Measurements from ENCODE around the gene PCMT1. TPM values are rescaled to one million over a fixed set of nuclear protein-coding genes. Genes with fewer than 3 reads are reported as not detected.
A peak's percentile ranks its signal among the peaks of the same experiment; 100 is the strongest.
"Not testable (repeated sequence)": the region's sequence is repeated elsewhere in the genome, so short reads cannot be mapped to it uniquely, and the experiment has no call there.

The PCMT1 gene
- total RNA-seq, 4 donors from 2014 or later, result 25.8 to 97.3 (median 64.4) TPM

DNA sequence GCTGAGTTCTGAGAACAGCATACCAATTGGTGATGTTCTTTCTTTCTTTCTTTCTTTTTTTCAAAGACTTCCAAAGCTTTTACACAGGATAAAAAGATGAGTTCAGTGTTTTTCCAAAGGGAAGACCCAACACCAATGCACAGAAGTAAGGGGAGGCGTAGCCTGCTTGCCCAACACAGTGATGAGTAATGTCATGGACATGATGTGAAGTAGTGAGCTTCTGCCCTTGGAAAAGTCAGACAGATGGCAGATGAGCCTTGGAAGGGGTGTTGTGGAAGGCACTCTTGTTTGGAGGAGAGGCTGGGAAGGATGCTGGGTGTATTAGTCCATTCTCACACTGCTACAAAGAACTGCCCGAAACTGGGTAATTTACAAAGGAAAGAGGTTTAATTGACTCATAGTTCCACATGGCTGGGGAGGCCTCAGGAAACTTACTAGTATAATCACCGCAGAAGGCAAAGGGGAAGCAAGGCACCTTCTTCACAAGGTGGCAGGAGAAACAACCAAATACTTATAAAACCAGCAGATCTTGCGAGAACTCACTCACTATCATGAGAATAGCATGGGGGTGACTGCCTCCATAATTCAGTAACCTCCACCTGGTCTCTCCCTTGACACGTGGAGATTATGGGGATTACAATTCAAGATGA is 102.0 kb downstream of the PCMT1 start:
- H3K27ac ChIP-seq, result no peak overlapping the region
- H3K9me3 ChIP-seq, result no peaks in the 10 kb centered on the region
- WGBS, 2 donors (ENCODE audit: low coverage in 1 of 2), result 73 to 84% methylated on average over 4 to 5 of the region's 5 CpGs
- no peaks in the 10 kb centered on the region for H3K36me3 ChIP-seq
- in situ Hi-C loops (cut with MboI; ENCODE audit: low pct_ligation_motif_present in 1 of 4, low pct_unique_long_range_greater_than_20kb in 1 of 4, low sequenced_read_pairs in 3 of 4), result no loop called here
- intact Hi-C loops (cut with DNase I; ENCODE audit: low total_unique reads), result no loop called here
- H3K4me3 ChIP-seq, result no peak overlapping the region
- no peak for TF ChIP-seq POLR2A (IDR thresholded peaks at IDR 0.05)
- no peak for TF ChIP-seq POLR2AphosphoS5 (IDR thresholded peaks at IDR 0.05)
- TF ChIP-seq EP300 (IDR thresholded peaks at IDR 0.05; ENCODE audit: low read depth), result no peak
- TF ChIP-seq, protein P1, sequence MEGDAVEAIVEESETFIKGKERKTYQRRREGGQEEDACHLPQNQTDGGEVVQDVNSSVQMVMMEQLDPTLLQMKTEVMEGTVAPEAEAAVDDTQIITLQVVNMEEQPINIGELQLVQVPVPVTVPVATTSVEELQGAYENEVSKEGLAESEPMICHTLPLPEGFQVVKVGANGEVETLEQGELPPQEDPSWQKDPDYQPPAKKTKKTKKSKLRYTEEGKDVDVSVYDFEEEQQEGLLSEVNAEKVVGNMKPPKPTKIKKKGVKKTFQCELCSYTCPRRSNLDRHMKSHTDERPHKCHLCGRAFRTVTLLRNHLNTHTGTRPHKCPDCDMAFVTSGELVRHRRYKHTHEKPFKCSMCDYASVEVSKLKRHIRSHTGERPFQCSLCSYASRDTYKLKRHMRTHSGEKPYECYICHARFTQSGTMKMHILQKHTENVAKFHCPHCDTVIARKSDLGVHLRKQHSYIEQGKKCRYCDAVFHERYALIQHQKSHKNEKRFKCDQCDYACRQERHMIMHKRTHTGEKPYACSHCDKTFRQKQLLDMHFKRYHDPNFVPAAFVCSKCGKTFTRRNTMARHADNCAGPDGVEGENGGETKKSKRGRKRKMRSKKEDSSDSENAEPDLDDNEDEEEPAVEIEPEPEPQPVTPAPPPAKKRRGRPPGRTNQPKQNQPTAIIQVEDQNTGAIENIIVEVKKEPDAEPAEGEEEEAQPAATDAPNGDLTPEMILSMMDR (IDR thresholded peaks at IDR 0.05), result no peak
- no peak for DNase-seq
- no peaks in the 10 kb centered on the region for H3K27me3 ChIP-seq
- peaks cover 7 to 43% (median 22%) of the 10 kb centered on the region in 4 donors for H3K4me1 ChIP-seq

DNA sequence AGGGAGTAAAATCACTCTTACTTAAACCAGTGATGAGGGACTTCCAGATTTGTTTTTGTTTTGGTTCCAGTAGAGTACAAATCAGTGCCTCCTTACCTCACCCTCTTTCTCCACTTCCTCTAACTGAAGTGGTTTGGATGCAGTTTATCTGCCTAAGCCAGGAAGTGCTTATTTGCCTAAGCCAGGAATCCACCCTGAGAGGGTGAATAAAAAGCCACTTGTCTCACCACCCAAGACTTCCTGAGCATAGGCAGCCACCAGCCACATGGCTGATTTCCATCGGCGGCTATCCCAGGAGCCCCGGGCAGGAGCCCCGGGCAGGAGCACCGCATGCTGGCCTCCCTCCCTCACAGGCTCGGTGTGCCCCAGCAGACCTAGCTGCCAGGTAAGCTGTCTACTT is 102.6 kb downstream of the PCMT1 start:
- Histone ChIP-seq H3K4me3 (no peak overlapping the region), H3K4me1 (peaks cover 6 to 38% (median 19%) of the 10 kb centered on the region in 4 donors), H3K27ac (no peak overlapping the region), H3K9me3 (no peaks in the 10 kb centered on the region), H3K27me3 (no peaks in the 10 kb centered on the region), H3K36me3 (no peaks in the 10 kb centered on the region)
- no peak for DNase-seq
- intact Hi-C loops (cut with DNase I; ENCODE audit: low total_unique reads), result no loop called here
- 20 to 21% methylated on average over 1 to 6 of the region's 6 CpGs for WGBS, 2 donors (ENCODE audit: low coverage in 1 of 2)
- no peak for TF ChIP-seq POLR2AphosphoS5 (IDR thresholded peaks at IDR 0.05)
- in situ Hi-C loops (cut with MboI; ENCODE audit: low pct_ligation_motif_present in 1 of 4, low pct_unique_long_range_greater_than_20kb in 1 of 4, low sequenced_read_pairs in 3 of 4), result no loop called here

DNA sequence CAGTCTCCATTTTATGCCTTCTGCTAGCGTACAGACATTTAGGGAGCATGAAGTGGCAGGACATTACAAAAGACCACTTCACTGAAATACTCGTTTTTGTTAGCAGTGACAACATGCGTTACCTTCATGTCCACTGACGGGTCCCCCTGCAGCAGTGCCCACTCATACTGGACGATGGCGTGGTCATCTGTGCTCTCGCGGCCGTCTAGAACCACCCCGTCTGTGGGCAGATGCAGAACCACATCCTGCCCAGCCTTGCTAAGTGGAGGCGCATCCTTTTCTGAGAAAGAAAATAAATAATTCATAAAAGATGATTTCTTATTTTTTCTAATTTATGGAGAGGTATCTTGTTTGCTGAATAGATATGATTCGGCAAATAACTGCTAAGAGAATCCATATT is 103.3 kb downstream of the PCMT1 start:
- Histone ChIP-seq H3K4me3 (no peak overlapping the region), H3K4me1 (peaks cover 3 to 31% (median 16%) of the 10 kb centered on the region in 4 donors), H3K27me3 (no peaks in the 10 kb centered on the region), H3K9me3 (no peaks in the 10 kb centered on the region), H3K36me3 (no peaks in the 10 kb centered on the region), H3K27ac (no peak overlapping the region)
- intact Hi-C loops (cut with DNase I; ENCODE audit: low total_unique reads), result no loop called here
- TF ChIP-seq POLR2A (IDR thresholded peaks at IDR 0.05) (no peak), EP300 (IDR thresholded peaks at IDR 0.05; ENCODE audit: low read depth) (no peak), POLR2AphosphoS5 (IDR thresholded peaks at IDR 0.05) (no peak)
- TF ChIP-seq, protein P1 (IDR thresholded peaks at IDR 0.05), result no peak
- 83 to 87% methylated on average over 12 of the region's 12 CpGs for WGBS, 2 donors (ENCODE audit: low coverage in 1 of 2)
- no peak for DNase-seq
- in situ Hi-C loops (cut with MboI; ENCODE audit: low pct_ligation_motif_present in 1 of 4, low pct_unique_long_range_greater_than_20kb in 1 of 4, low sequenced_read_pairs in 3 of 4), result no loop called here

DNA sequence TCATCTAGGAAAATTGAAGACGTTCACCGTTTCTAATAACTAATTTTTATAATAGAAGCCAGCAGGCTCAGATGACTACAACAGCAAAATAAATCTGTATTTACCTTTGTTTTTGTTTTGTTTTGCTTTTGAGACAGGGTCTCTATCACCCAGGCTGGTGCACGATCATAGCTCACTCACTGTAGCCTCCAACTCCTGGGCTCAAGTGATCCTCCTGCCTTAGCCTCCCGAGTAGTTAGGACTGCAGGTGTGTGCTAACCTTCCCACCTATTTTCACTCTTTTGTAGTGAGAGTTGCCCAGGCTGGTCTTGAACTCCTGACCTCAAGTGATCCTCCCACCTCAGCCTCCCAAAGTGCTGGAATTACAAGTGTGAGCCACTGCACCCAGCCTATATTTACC is 104.5 kb downstream of the PCMT1 start:
- H3K36me3 ChIP-seq; H3K4me3 ChIP-seq; H3K27me3 ChIP-seq; H3K27ac ChIP-seq; in situ Hi-C loops (cut with MboI; ENCODE audit: low pct_ligation_motif_present in 1 of 4, low pct_unique_long_range_greater_than_20kb in 1 of 4, low sequenced_read_pairs in 3 of 4); intact Hi-C loops (cut with DNase I; ENCODE audit: low total_unique reads); H3K9me3 ChIP-seq; DNase-seq: not testable (repeated sequence)
- peaks cover 3 to 30% (median 16%) of the 10 kb centered on the region in 4 donors for H3K4me1 ChIP-seq
- WGBS, 2 donors (ENCODE audit: low coverage in 1 of 2), result 83 to 91% methylated on average over 4 of the region's 4 CpGs

DNA sequence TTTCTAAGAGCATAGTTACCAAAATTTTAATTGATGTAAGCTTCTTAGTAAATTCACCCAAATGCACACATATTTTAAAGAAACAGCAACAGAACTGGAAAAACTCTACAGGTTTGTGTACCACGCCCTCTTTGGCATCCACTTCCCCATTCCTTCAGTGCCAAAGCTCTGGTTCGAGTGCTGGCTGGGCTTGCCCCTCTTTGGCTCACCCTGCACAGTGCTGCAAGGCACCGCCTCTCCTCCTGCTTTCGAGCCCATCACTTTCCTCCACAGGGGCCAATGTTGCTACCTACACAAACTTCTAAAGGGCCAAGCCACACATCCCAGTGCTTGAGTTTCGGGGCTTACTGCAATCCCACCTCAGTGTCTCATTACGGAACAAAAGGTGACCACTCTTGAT is 105.0 kb downstream of the PCMT1 start:
- intact Hi-C loops (cut with DNase I; ENCODE audit: low total_unique reads) (no loop called here), in situ Hi-C loops (cut with MboI; ENCODE audit: low pct_ligation_motif_present in 1 of 4, low pct_unique_long_range_greater_than_20kb in 1 of 4, low sequenced_read_pairs in 3 of 4) (no loop called here)
- no peaks in the 10 kb centered on the region for H3K36me3 ChIP-seq
- no peak overlapping the region for H3K4me3 ChIP-seq
- H3K27ac ChIP-seq, result peak overlapping the region in 1 of 4 donors; percentile 35
- no peaks in the 10 kb centered on the region for H3K9me3 ChIP-seq
- no peak for DNase-seq
- 69 to 100% methylated on average over 1 to 6 of the region's 6 CpGs for WGBS, 2 donors (ENCODE audit: low coverage in 1 of 2)
- no peaks in the 10 kb centered on the region for H3K27me3 ChIP-seq
- TF ChIP-seq EP300 (IDR thresholded peaks at IDR 0.05; ENCODE audit: low read depth) (no peak), POLR2A (IDR thresholded peaks at IDR 0.05) (no peak), POLR2AphosphoS5 (IDR thresholded peaks at IDR 0.05) (no peak)
- TF ChIP-seq, protein P1 (IDR thresholded peaks at IDR 0.05), result no peak
- peaks cover 3 to 30% (median 18%) of the 10 kb centered on the region in 4 donors for H3K4me1 ChIP-seq

All from transverse colon (tissue), 4 donors.